SW 1271 (cell line): ENCODE measurements around the gene IL1RL2.
A peak's percentile ranks its signal among the peaks of the same experiment; 100 is the strongest.

Experiments used
- DNase-seq, 2 experiments: peaks; one replicate each; lab custom pipeline; 2025; lab: John Stamatoyannopoulos, UW

Gene IL1RL2

GRCh38 chr2:102194609-102195268 lies 7.9 kb downstream of the IL1RL2 start:
- no peak for DNase-seq

- DNase-seq: no peak
These were observed 10.7 kb downstream of the IL1RL2 start for GRCh38 chr2:102197389-102198137.

GRCh38 chr2:102200539-102200938 lies 13.7 kb downstream of the IL1RL2 start:
- DNase-seq: no peak

GRCh38 chr2:102204638-102205037 lies 17.8 kb downstream of the IL1RL2 start:
- DNase-seq: no peak

- no peak for DNase-seq
These were observed 20.0 kb downstream of the IL1RL2 start for GRCh38 chr2:102206666-102207341.

GRCh38 chr2:102208774-102209173 lies 22.0 kb downstream of the IL1RL2 start:
- DNase-seq: no peak

GRCh38 chr2:102209474-102209873 lies 22.7 kb downstream of the IL1RL2 start:
- no peak for DNase-seq

GRCh38 chr2:102217032-102217431 lies 30.2 kb downstream of the IL1RL2 start:
- no peak for DNase-seq

- DNase-seq: no peak
These were observed 38.3 kb downstream of the IL1RL2 start for GRCh38 chr2:102224824-102225739.

GRCh38 chr2:102226171-102226570 lies 39.3 kb downstream of the IL1RL2 start:
- no peak for DNase-seq

- DNase-seq: no peak
These were observed 40.0 kb downstream of the IL1RL2 start for GRCh38 chr2:102226612-102227391.

- DNase-seq: no peak
These were observed 42.4 kb downstream of the IL1RL2 start for GRCh38 chr2:102229141-102229769.

- no peak for DNase-seq
These were observed 43.6 kb downstream of the IL1RL2 start for GRCh38 chr2:102230410-102230909.

- no peak for DNase-seq
These were observed 46.5 kb downstream of the IL1RL2 start for GRCh38 chr2:102233132-102233884.

GRCh38 chr2:102235042-102235473 lies 48.2 kb downstream of the IL1RL2 start:
- no peak for DNase-seq

- DNase-seq: peak in 1 of 2 experiments; percentile 10
These were observed 48.7 kb downstream of the IL1RL2 start for GRCh38 chr2:102235491-102235890.

- no peak for DNase-seq
These were observed 49.3 kb downstream of the IL1RL2 start for GRCh38 chr2:102236132-102236531.

GRCh38 chr2:102237176-102237575 lies 50.4 kb downstream of the IL1RL2 start:
- DNase-seq: no peak

GRCh38 chr2:102238039-102238756 lies 51.4 kb downstream of the IL1RL2 start:
- DNase-seq: no peak
